ENCODE results near the gene HPS4. TPM values are rescaled to one million over a fixed set of nuclear protein-coding genes. Genes with fewer than 3 reads are reported as not detected.

Gene HPS4
- total and polyA plus RNA-seq, 2 of the 8 experiments (the other 6 are each of a cell fraction or from before 2014, with no cell fraction given) = 28.0 to 35.2 TPM

DNA sequence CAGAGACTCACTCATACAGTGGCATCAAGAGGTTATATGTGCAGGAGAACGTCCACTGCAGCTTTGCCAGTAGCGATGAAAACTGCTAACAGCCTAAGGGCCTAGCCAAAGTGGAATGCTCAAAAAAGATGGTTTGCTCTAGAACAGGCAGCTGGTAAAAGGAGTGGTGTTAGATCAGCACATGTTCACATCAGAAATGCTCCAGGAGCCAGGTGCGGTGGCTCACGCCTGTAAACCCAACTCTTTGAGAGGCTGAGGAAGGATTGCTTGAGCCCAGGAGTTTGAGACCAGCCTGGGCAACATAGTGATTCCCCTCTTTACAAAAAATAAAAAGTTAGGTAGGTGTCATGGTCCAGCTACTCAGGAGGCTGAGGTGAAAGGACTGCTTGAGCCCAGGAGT, 39.0 kb upstream of the HPS4 start (continued):
- TF ChIP-seq, protein P1, sequence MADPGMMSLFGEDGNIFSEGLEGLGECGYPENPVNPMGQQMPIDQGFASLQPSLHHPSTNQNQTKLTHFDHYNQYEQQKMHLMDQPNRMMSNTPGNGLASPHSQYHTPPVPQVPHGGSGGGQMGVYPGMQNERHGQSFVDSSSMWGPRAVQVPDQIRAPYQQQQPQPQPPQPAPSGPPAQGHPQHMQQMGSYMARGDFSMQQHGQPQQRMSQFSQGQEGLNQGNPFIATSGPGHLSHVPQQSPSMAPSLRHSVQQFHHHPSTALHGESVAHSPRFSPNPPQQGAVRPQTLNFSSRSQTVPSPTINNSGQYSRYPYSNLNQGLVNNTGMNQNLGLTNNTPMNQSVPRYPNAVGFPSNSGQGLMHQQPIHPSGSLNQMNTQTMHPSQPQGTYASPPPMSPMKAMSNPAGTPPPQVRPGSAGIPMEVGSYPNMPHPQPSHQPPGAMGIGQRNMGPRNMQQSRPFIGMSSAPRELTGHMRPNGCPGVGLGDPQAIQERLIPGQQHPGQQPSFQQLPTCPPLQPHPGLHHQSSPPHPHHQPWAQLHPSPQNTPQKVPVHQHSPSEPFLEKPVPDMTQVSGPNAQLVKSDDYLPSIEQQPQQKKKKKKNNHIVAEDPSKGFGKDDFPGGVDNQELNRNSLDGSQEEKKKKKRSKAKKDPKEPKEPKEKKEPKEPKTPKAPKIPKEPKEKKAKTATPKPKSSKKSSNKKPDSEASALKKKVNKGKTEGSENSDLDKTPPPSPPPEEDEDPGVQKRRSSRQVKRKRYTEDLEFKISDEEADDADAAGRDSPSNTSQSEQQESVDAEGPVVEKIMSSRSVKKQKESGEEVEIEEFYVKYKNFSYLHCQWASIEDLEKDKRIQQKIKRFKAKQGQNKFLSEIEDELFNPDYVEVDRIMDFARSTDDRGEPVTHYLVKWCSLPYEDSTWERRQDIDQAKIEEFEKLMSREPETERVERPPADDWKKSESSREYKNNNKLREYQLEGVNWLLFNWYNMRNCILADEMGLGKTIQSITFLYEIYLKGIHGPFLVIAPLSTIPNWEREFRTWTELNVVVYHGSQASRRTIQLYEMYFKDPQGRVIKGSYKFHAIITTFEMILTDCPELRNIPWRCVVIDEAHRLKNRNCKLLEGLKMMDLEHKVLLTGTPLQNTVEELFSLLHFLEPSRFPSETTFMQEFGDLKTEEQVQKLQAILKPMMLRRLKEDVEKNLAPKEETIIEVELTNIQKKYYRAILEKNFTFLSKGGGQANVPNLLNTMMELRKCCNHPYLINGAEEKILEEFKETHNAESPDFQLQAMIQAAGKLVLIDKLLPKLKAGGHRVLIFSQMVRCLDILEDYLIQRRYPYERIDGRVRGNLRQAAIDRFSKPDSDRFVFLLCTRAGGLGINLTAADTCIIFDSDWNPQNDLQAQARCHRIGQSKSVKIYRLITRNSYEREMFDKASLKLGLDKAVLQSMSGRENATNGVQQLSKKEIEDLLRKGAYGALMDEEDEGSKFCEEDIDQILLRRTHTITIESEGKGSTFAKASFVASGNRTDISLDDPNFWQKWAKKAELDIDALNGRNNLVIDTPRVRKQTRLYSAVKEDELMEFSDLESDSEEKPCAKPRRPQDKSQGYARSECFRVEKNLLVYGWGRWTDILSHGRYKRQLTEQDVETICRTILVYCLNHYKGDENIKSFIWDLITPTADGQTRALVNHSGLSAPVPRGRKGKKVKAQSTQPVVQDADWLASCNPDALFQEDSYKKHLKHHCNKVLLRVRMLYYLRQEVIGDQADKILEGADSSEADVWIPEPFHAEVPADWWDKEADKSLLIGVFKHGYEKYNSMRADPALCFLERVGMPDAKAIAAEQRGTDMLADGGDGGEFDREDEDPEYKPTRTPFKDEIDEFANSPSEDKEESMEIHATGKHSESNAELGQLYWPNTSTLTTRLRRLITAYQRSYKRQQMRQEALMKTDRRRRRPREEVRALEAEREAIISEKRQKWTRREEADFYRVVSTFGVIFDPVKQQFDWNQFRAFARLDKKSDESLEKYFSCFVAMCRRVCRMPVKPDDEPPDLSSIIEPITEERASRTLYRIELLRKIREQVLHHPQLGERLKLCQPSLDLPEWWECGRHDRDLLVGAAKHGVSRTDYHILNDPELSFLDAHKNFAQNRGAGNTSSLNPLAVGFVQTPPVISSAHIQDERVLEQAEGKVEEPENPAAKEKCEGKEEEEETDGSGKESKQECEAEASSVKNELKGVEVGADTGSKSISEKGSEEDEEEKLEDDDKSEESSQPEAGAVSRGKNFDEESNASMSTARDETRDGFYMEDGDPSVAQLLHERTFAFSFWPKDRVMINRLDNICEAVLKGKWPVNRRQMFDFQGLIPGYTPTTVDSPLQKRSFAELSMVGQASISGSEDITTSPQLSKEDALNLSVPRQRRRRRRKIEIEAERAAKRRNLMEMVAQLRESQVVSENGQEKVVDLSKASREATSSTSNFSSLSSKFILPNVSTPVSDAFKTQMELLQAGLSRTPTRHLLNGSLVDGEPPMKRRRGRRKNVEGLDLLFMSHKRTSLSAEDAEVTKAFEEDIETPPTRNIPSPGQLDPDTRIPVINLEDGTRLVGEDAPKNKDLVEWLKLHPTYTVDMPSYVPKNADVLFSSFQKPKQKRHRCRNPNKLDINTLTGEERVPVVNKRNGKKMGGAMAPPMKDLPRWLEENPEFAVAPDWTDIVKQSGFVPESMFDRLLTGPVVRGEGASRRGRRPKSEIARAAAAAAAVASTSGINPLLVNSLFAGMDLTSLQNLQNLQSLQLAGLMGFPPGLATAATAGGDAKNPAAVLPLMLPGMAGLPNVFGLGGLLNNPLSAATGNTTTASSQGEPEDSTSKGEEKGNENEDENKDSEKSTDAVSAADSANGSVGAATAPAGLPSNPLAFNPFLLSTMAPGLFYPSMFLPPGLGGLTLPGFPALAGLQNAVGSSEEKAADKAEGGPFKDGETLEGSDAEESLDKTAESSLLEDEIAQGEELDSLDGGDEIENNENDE (IDR thresholded peaks at IDR 0.05; ENCODE audit: insufficient replicate concordance, low read length) = no peak
- no peak for TF ChIP-seq YY1 (IDR thresholded peaks at IDR 0.05; ENCODE audit: low read depth, low read length)
- TF ChIP-seq, protein P2, sequence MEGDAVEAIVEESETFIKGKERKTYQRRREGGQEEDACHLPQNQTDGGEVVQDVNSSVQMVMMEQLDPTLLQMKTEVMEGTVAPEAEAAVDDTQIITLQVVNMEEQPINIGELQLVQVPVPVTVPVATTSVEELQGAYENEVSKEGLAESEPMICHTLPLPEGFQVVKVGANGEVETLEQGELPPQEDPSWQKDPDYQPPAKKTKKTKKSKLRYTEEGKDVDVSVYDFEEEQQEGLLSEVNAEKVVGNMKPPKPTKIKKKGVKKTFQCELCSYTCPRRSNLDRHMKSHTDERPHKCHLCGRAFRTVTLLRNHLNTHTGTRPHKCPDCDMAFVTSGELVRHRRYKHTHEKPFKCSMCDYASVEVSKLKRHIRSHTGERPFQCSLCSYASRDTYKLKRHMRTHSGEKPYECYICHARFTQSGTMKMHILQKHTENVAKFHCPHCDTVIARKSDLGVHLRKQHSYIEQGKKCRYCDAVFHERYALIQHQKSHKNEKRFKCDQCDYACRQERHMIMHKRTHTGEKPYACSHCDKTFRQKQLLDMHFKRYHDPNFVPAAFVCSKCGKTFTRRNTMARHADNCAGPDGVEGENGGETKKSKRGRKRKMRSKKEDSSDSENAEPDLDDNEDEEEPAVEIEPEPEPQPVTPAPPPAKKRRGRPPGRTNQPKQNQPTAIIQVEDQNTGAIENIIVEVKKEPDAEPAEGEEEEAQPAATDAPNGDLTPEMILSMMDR (IDR thresholded peaks at IDR 0.05; ENCODE audit: control extremely low read depth in 1 of 3, insufficient read depth in 1 of 3, low read depth in 1 of 3, low read length in 3 of 3) = no peak
- TF ChIP-seq CREB1 (IDR thresholded peaks at IDR 0.05) = no peak
- no peak for TF ChIP-seq POLR2A (IDR thresholded peaks at IDR 0.05; ENCODE audit: control extremely low read depth in 1 of 2, low read depth in 2 of 2, low read length in 2 of 2)
- TF ChIP-seq CHD1 (IDR thresholded peaks at IDR 0.05; ENCODE audit: low read depth, low read length) = no peak
- TF ChIP-seq EP300 (IDR thresholded peaks at IDR 0.05; ENCODE audit: borderline replicate concordance in 1 of 2, low read depth in 2 of 2, low read length in 2 of 2) = no peak
- no peak for TF ChIP-seq NANOG (IDR thresholded peaks at IDR 0.05; ENCODE audit: insufficient read depth, low read depth, low read length, poor library complexity, severe bottlenecking)
- TF ChIP-seq BCL11A (IDR thresholded peaks at IDR 0.05; ENCODE audit: low read depth in 2 of 2, low read length in 2 of 2) = no peak
- TF ChIP-seq CBX8 (IDR thresholded peaks at IDR 0.05; ENCODE audit: borderline replicate concordance, low read depth, low read length) = no peak

All from H1 (cell line).